Amygdala (tissue), 56 donors: ENCODE data around the gene ZFR.
"Not testable (repeated sequence)": the region's sequence is repeated elsewhere in the genome, so short reads cannot be mapped to it uniquely, and the experiment has no call there.

Source experiments
- DNase-seq, 56 donors: peaks; one replicate each; lab custom pipeline; 2025; lab: John Stamatoyannopoulos, UW

The ZFR gene

DNA sequence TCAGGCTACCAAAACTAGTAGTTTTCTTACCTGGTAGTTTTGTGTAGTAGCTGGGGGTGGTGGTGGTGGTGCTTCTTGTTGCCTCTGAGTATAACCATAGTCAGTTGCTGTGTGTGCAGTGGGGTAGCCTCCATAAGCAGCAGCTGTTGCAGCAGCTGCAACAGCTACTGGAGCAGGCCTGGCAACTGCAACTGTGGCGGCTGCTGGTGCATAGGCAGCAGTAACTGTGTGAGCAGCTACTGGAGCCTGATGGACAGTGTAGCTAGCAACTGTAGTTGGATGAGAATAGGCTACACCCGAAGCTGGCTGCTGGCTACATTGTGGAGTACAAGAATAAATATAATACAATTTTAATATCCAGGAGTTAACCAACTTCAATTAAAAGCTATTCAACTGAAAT is 24.7 kb downstream of the ZFR start:
- peak in 18 of 56 donors; percentile 4 to 54 (median 20) for DNase-seq

- no peak for DNase-seq
Observed at GRCh38 chr5:32413466-32414263, 30.9 kb downstream of the ZFR start.

DNA sequence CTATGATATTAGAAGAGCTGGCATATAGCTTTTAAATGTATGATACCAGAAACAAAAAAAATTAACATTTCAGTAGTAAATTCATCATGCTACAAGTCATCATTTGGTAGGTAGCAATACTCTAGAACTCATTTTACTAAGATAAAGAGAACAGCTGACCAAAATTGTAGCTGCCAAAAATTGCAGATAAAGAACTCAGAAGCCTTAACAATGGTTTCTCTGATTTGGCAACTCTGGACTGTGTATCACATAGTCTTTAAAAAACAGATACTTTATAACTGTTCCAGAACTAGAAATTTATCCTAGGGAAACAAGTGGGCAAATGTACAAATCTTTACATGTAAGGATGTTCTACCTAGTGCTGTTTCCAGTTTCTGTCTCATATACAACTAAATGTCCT is 33.9 kb downstream of the ZFR start:
- no peak for DNase-seq

DNA sequence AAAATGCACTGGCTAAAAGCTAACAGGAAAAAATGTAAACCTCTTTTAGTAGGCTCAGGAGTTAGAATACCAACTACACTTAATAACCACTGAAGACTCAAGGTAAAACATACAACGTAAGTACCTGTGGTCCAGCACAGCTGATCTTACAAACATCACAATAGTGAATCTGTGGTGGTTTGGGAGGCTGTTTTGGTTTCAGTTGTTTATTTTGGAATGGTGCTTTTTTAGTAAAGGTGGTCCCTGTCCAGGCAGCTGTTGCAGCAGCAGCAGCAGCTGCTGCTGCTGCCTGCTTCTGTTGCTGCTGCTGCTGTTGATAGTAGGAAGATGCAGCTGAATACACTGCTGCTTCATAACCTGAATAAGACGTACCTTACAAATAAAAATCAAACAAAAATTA is 37.9 kb downstream of the ZFR start:
- no peak for DNase-seq

GRCh38 chr5:32405507-32405906 is 39.0 kb downstream of the ZFR start:
- DNase-seq, result no peak

DNA sequence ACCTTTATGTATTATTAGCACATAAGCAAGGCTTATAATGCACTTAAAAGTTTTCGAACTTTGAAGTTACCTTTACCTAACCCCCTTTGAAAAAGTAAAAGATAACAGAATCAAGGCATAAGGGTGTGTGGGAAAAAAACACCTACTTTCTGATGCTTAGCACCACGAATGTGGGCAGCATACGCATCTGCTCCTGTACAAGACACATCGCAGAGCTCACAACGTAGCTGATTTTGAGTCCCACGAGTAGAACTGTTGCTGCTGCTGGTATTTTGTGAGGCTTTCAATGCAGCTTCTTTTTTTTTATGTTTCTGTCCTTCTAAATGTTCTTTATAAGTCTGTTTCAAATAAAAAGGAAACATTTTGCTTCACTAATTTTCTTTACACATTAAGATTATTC is 40.8 kb downstream of the ZFR start:
- DNase-seq, result peak in 4 of 56 donors; percentile 5 to 35 (median 23)

DNA sequence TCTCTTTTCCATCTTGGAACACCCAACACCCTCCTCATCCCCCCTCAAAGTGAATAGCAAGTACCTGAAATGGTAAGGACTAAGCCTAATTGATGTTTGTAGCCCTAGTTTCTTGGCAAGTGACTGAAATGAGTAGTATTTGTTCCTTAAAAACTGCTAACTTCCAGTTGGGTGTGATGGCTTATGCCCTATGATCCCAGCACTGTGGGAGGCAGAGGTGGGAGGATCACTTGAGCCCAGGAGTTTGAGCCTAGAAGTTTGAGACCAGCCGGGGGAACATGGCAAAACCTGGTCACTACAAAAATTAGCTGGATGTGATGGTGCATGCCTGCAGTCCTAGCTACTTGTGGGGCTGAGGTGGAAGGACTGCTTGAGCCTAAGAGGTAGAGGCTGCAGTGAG is 44.1 kb downstream of the ZFR start:
- DNase-seq, result no peak

GRCh38 chr5:32398754-32399153 is 45.8 kb downstream of the ZFR start:
- DNase-seq, result not testable (repeated sequence)

DNA sequence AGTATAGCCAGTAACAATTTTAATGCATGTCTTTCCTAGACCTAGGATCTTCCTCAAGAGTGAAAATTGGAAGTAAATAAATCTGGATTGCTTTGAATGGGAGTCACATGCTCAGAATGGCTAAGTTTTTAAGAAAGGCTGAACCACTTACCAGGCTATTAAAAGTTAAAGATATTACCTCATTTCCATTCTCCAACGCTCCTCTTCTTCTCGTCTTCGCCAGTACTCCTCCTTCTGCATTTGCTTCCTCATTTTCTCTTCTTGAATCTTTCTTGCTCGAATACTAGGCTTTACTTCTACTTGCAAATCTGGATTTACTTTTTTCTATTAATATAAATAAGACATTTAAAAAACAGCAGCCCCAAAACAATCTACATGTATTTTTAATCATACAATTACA is 49.6 kb downstream of the ZFR start:
- no peak for DNase-seq

DNA sequence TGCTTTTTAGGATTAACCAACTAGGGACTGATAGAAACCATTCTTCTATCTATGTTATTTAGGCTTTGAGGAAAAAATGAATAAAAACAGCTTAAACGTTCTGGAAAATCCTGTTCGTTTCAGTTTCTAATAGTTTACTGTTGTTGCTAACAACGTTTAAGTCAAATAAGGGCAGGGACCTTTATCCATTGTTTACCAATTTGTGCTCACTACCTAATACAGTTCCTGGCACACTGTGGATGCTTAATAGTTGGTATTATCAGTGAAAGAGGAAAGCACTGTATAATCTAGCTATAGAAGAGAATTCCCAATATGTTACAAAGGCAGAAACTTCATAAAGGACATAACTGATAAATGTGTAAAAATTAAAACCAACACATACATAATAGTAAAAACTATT is 52.5 kb downstream of the ZFR start:
- no peak for DNase-seq

- DNase-seq, result no peak
Observed at GRCh38 chr5:32390819-32391591, 53.5 kb downstream of the ZFR start.

GRCh38 chr5:32388432-32389129 is 56.0 kb downstream of the ZFR start:
- DNase-seq, result no peak

DNA sequence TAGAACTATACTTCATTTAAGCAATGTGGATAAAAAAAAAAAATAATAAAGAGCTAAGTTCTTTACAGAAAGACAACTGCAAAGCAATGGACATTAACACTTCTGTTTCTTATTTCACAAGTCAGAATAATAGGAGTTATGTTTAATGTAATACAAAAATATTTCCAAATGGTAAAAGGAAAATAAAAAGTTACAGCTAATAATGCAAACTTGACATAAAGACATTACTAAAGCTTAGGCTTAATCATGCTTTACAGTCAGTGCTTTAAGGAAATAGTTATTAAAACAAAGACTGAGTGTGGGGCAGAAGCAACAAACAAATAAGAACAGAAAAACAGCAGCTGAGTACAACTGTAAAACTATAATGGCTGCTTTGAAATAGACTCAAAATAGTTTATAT is 56.7 kb downstream of the ZFR start:
- DNase-seq, result no peak

DNA sequence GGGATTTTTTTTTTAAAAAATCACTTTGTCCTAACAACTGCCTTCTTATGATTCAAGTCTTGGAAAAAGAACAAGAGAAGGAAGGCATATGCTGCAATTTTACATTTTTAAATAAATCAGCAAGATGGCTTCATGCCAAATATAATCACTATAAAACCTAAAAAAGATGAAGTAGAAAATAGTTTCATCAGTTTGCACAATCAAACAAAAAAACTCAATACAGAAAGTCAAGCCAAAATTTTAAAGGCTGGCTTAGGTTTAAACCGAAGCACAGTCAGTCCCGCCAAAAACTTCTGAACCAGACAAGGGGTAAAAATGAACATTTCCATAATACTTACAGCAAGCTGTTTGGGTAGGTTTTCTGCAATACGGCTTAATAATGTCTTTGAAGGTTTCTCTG is 57.3 kb downstream of the ZFR start:
- DNase-seq, result no peak

GRCh38 chr5:32384621-32385020 is 59.9 kb downstream of the ZFR start:
- no peak for DNase-seq

- DNase-seq, result no peak
Observed at GRCh38 chr5:32383586-32383985, 61.0 kb downstream of the ZFR start.

- DNase-seq, result peak in 1 of 56 donors; percentile 14
Observed at GRCh38 chr5:32383065-32383464, 61.5 kb downstream of the ZFR start.

GRCh38 chr5:32379421-32379820 is 65.1 kb downstream of the ZFR start:
- DNase-seq, result no peak

GRCh38 chr5:32378966-32379365 is 65.6 kb downstream of the ZFR start:
- no peak for DNase-seq

GRCh38 chr5:32369542-32370155 is 74.9 kb downstream of the ZFR start:
- DNase-seq, result no peak

- DNase-seq, result no peak
Observed at GRCh38 chr5:32369032-32369431, 75.5 kb downstream of the ZFR start.
